Natural killer cell treated with Interleukin-12 subunit alpha and Interleukin-12 subunit beta and Interleukin-15 and Interleukin-18, amount 100 ng/mL, for 72 hours (primary cell): Measurements from ENCODE around the gene FASN. TPM values are rescaled to one million over a fixed set of nuclear protein-coding genes. Genes with fewer than 3 reads are reported as not detected.

ENCODE experiments used
- ATAC-seq, 2 donors: fragments of 150-1000 bp; cut with Tn5 transposase in 1 of 2; sonication (Bioruptor Pico), chemical (Tn5 transposase) in 1 of 2; 2 replicates each; pipeline ENCODE4 v1.10.0; 2021
- DNase-seq: peaks from one replicate; pipeline ENCODE4 v3.0.0; 2022; ENCODE audit warnings: low spot score
- H3K27ac Mint-ChIP-seq, 2 donors: 1 replicate in 1 of 2; 2 replicates in 1 of 2; pipeline ENCODE4 v1.8.0; 2022; ENCODE audit warnings: mixed read lengths in 2 of 2, mild to moderate bottlenecking in 1 of 2, moderate library complexity in 1 of 2
- H3K27me3 Mint-ChIP-seq, 2 donors: 1 replicate in 1 of 2; 2 replicates in 1 of 2; pipeline ENCODE4 v1.8.0; 2022; ENCODE audit warnings: mixed read lengths in 2 of 2
- H3K36me3 Mint-ChIP-seq: one replicate; pipeline ENCODE4 v1.8.0; 2022; ENCODE audit warnings: mixed read lengths
- H3K4me1 Mint-ChIP-seq, 2 donors: 1 replicate in 1 of 2; 2 replicates in 1 of 2; pipeline ENCODE4 v1.8.0; 2022; ENCODE audit warnings: low read depth in 2 of 2, mixed read lengths in 2 of 2, mild to moderate bottlenecking in 1 of 2
- H3K4me3 Mint-ChIP-seq: one replicate; pipeline ENCODE4 v1.8.0; 2022; ENCODE audit warnings: mixed read lengths
- H3K9me3 Mint-ChIP-seq: 2 replicates; pipeline ENCODE4 v1.8.0; 2022; ENCODE audit warnings: mixed read lengths
- total RNA-seq, 2 donors: library from RNA; stranded (reverse); gene quantifications; one replicate each; pipeline ENCODE4 v1.2.3, GENCODE V29; 2022

Gene FASN
- total RNA-seq, 2 donors from 2014 or later = 195 to 451 TPM

- peaks cover 0 to 3% of the 10 kb centered on the region in 2 donors for H3K4me1 Mint-ChIP-seq
These were observed 38.6 kb downstream of the FASN start for GRCh38 chr17:82059272-82060000.

GRCh38 chr17:82058855-82059249, 39.2 kb downstream of the FASN start:
- no peak for DNase-seq
- Mint-ChIP-seq H3K9me3 (no peaks in the 10 kb centered on the region), H3K27ac (no peak overlapping the region), H3K27me3 (no peaks in the 10 kb centered on the region), H3K4me3 (no peak overlapping the region), H3K36me3 (no peaks in the 10 kb centered on the region), H3K4me1 (peaks cover 0 to 3% of the 10 kb centered on the region in 2 donors)
- no peak for ATAC-seq

More at GRCh38 chr17:82059272-82060000, 38.6 kb downstream of the FASN start:
- Mint-ChIP-seq H3K27me3 (no peaks in the 10 kb centered on the region), H3K9me3 (no peaks in the 10 kb centered on the region), H3K36me3 (no peaks in the 10 kb centered on the region), H3K4me3 (no peak overlapping the region), H3K27ac (no peak overlapping the region)
- ATAC-seq (no peak), DNase-seq (no peak)

DNA sequence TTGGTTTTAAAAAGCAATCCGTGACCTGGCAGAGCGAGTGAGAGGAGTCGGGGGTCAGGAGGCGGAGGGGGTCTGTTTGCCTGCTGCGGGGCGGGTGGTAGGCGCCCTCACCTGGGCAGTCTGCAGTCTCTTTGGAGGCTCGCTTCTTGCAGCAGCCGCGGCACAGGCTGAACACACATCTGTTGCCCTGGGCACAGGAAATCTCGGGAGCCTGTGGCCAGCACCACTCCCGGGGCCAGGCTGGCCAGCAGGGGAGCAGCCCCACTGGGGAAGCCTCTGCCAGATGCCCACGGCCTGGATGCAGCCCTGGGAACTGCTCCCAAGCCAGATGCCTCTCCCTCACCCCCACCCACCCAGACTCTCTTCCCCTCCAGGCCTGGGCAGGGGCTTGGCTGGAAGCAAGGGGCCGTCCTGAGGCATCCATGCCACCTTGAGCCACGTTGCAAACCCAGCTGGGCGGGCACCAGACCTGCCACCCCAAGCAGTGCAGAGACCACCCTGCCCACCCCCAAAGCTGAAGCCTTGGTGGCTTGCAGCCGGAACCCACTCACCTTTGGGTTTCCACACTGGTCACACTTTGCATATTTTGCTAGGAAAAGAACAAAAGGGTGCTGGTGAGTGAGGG, 39.7 kb downstream of the FASN start:
- Mint-ChIP-seq H3K4me1 (peaks cover 0 to 3% of the 10 kb centered on the region in 2 donors), H3K9me3 (no peaks in the 10 kb centered on the region), H3K4me3 (no peak overlapping the region), H3K36me3 (no peaks in the 10 kb centered on the region), H3K27ac (no peak overlapping the region), H3K27me3 (no peaks in the 10 kb centered on the region)
- DNase-seq = no peak
- no peak for ATAC-seq

DNA sequence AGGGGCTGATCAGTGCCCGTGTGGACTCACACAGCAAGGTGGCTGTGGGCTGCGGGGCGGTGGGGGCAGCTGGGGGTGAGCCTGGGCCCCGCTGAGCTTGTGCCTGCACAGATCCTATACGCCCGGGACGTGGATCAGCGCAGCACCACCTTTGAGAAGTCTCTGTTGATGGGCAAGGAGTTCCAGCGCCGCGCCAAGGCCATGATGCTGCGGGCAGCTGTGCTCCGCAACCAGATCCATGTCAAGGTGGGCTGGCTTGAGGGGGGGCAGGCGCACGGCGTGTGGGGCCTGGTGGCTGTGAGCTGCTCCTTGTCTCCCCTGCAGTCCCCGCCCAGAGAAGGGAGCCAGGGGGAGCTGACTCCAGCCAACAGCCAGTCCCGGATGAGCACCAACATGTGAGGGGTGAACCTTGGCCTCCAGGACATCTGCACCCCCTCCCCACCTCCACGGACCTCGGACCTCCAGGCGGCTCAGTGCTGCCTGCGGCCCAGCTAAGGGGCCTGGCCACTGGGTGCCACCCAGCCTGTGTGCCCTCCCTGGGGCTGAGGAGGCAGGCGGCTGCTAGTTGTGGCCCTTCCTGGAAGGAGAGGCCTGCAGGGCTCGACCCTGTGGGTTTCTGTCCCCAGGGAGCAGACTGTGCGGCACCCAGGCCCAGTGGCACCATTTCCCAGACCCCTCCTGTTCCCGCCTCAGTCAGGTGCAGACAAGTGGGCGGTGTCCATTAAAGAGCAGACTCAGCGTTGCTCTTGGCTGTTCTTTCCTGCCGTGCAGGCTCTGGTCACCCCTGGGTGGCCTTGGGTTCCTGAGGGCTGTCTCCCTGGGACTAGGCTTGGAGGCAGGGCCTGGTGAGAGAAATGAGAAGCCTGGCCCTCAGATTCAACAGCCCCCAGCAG, 41.1 kb downstream of the FASN start:
- Mint-ChIP-seq H3K27ac (no peak overlapping the region), H3K36me3 (no peaks in the 10 kb centered on the region), H3K27me3 (no peaks in the 10 kb centered on the region), H3K9me3 (no peaks in the 10 kb centered on the region), H3K4me3 (no peak overlapping the region), H3K4me1 (peaks cover 0 to 3% of the 10 kb centered on the region in 2 donors)
- DNase-seq = no peak
- ATAC-seq = no peak

DNA sequence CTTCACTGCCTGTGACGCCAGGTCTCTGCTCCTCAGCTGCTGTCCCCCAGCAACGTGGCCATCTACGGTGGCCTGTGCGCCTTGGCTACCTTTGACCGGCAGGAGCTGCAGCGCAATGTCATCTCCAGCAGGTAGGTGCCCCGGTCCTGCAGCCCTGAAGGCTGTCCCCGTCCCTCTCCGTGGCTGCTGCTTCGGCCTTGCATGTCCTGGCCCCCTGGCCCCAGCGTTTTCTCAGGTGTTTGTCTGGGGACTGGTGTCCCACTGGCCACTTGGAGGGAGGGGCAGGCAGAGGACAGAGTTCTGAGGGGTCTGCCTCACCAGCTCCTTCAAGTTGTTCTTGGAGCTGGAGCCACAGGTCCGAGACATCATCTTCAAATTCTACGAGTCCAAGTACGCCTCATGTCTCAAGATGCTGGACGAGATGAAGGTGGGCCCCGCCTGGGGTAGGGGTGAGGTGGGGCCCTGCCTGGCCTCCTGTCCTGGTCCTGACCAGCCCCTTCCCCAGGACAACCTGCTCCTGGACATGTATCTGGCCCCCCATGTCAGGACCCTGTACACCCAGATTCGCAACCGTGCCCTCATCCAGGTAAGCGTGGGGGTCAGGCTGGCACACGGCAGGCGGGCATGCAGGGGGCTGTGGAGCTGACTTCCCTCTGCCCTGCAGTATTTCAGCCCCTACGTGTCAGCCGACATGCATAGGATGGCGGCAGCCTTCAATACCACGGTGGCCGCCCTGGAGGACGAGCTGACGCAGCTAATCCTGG, 41.9 kb downstream of the FASN start:
- Mint-ChIP-seq H3K27ac (no peak overlapping the region), H3K36me3 (no peaks in the 10 kb centered on the region), H3K4me3 (no peak overlapping the region)

DNA sequence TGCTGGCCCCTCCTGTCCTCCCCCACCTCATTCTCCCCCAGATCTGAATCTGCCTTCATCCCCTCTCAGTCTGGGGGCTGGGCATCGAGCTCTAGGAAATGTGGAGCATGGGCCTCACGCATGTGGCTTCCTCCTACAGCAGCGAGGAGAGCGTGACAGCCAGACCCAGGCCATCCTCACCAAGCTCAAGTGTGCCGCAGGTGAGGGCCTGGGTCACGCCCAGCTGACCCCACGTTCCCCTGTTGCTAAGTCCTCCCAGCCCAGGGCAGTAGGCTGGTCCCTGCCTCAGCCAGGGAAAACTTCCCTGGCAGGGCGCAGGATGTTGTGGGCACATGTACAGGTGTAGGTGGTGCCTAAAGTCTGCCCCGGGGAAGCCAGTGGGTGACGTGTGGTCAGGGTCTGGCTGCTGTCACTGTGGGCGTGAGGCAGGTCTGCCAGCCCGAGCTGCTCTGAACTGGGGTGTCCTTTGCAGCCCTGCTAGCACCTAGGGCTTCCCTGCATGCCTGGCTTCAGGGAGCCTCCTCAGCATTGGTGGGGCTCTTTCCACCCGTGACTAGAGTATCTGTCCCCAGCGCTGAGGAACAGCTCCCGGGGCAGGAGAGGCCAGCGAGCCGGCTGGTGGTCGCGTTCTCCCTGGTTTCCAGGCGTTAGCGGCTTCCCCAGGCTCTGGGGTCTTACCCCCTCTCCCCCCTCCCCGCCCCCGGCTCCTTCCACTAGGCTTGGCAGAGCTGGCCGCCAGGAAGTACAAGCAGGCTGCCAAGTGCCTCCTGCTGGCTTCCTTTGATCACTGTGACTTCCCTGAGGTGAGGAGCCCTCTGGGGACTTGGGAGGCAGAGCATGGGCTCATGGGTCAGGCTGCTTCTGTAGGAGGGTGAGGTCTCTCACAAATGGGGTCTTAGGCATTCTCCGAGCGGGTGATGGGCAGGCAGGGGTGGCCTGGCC, 42.7 kb downstream of the FASN start:
- Mint-ChIP-seq H3K36me3 (no peaks in the 10 kb centered on the region), H3K27ac (no peak overlapping the region)
- DNase-seq = no peak

More for the DNA sequence above, 41.9 kb downstream of the FASN start:
- DNase-seq (no peak), ATAC-seq (no peak)
- peaks cover 0 to 3% of the 10 kb centered on the region in 2 donors for H3K4me1 Mint-ChIP-seq
- H3K27me3 Mint-ChIP-seq = no peaks in the 10 kb centered on the region
- no peaks in the 10 kb centered on the region for H3K9me3 Mint-ChIP-seq

GRCh38 chr17:82054351-82055022, 43.5 kb downstream of the FASN start:
- Mint-ChIP-seq H3K4me3 (peak overlapping the region; percentile 81), H3K9me3 (no peaks in the 10 kb centered on the region), H3K36me3 (no peaks in the 10 kb centered on the region), H3K4me1 (peaks cover 3 to 4% of the 10 kb centered on the region in 2 donors), H3K27ac (no peak overlapping the region), H3K27me3 (no peaks in the 10 kb centered on the region)
- DNase-seq (no peak), ATAC-seq (no peak)

More for the DNA sequence above, 42.7 kb downstream of the FASN start:
- no peaks in the 10 kb centered on the region for H3K9me3 Mint-ChIP-seq
- no peaks in the 10 kb centered on the region for H3K27me3 Mint-ChIP-seq
- no peak for ATAC-seq
- H3K4me1 Mint-ChIP-seq = peaks cover 3 to 7% of the 10 kb centered on the region in 2 donors
- H3K4me3 Mint-ChIP-seq = no peak overlapping the region

- ATAC-seq (no peak), DNase-seq (no peak)
- Mint-ChIP-seq H3K4me1 (peaks cover 3 to 4% of the 10 kb centered on the region in 2 donors), H3K27ac (no peak overlapping the region), H3K27me3 (no peaks in the 10 kb centered on the region), H3K36me3 (no peaks in the 10 kb centered on the region), H3K4me3 (peak overlapping the region; percentile 81), H3K9me3 (no peaks in the 10 kb centered on the region)
These were observed 44.3 kb downstream of the FASN start for GRCh38 chr17:82053556-82054263.

DNA sequence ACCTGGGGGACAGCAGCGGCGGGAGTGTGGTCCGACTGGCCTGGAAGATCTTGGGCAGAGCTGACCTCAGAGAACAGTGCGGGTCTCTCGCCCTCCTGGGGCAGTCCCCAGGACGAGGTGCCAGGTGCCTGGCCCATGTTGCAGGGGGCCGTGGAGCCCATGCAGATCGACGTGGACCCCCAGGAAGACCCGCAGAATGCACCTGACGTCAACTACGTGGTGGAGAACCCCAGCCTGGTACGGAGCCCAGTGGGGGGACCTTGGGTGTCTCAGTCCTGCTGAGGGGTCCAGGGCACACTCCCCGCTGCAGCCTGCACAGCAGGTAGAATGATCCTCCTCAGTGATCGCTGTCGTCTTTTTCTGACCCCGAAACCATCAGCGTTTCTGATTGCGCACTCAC, 44.9 kb downstream of the FASN start:
- Mint-ChIP-seq H3K4me3 (peak overlapping the region; percentile 81), H3K9me3 (no peaks in the 10 kb centered on the region), H3K27ac (peak overlapping the region in 1 of 2 donors; percentile 56), H3K27me3 (no peaks in the 10 kb centered on the region), H3K4me1 (peaks cover 3 to 4% of the 10 kb centered on the region in 2 donors), H3K36me3 (no peaks in the 10 kb centered on the region)
- no peak for ATAC-seq
- DNase-seq = no peak

- Mint-ChIP-seq H3K27ac (peak overlapping the region in 1 of 2 donors; percentile 56), H3K27me3 (no peaks in the 10 kb centered on the region), H3K4me3 (peak overlapping the region; percentile 81), H3K36me3 (no peaks in the 10 kb centered on the region), H3K4me1 (peaks cover 3 to 5% of the 10 kb centered on the region in 2 donors), H3K9me3 (no peaks in the 10 kb centered on the region)
- no peak for ATAC-seq
- DNase-seq = no peak
These were observed 45.4 kb downstream of the FASN start for GRCh38 chr17:82052638-82053059.

GRCh38 chr17:82051776-82052637, 46.0 kb downstream of the FASN start, which contains the start of the genes GPS1 and RFNG:
Gene GPS1, plus strand, starts transcription at chr17:82051898. Its CDS starts 34 bp downstream, at chr17:82051932.
Gene RFNG, minus strand, starts transcription at chr17:82051811. Its CDS starts 45 bp downstream, at chr17:82051766.
- H3K4me1 Mint-ChIP-seq = peaks cover 3 to 9% of the 10 kb centered on the region in 2 donors
- H3K9me3 Mint-ChIP-seq = no peaks in the 10 kb centered on the region
- DNase-seq (peak; percentile 85), ATAC-seq (peak; percentile 85 to 89)
- H3K4me3 Mint-ChIP-seq = peak within 1 kb of the TSS; percentile 81
- H3K27ac Mint-ChIP-seq = peak within 1 kb of the TSS; percentile 33 to 82
- no peaks in the 10 kb centered on the region for H3K27me3 Mint-ChIP-seq
- no peaks in the 10 kb centered on the region for H3K36me3 Mint-ChIP-seq
